ENCODE measurements around the gene WDR7. TPM values are rescaled to one million over a fixed set of nuclear protein-coding genes. Genes with fewer than 3 reads are reported as not detected.

Gene WDR7
- total and polyA plus RNA-seq, 2 experiments from 2014 or later = 5.9 to 19.0 TPM

DNA sequence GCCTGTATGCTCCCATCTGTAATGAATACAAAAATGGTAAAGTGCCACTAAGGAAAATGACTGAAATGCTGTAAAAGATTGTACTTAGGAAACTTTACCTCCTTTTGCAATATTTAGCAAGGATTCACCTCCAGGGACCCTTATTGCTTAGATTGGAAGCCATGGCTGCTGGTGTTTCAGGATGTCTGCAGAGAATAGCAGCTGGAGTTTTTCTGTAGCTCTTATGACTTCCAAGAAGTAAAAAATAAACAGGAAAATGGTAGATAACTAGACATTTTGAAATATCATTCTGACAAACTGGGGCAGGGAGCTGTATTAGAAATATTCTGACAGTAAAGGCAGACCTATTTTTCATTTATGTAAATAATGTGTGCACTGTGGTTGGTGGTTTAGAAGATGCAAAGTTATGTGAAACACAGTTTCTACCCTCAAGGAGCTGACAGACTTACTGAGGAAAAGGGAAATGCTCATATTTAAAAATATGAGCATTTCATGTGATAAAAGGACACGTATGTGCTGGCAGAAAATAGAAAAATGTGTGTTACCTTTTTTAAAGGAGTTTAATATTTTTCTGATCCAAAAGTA, 270.8 kb downstream of the WDR7 start:
- H3K27me3 ChIP-seq = no peaks in the 10 kb centered on the region

DNA sequence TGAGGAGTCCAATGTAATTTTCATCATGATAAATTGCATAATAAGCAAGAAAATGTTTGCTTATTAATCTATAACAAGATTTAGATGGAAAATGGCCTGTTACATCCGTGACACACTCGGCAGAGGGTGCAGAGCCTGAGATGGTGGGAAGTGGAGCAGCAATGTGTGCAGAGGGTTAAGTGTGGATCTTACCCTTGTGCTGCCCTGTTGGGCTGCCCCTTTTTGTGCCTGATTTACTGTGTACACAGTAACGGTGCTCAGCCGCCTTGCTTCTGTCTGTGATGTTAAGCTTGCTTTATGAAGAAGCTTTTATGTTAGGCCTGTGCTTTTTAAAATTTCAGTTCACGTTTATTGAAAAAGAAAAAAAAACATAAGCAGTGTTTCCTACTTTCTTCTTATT, 275.6 kb downstream of the WDR7 start:
- H3K79me2 ChIP-seq = no peaks in the 10 kb centered on the region

More for the DNA sequence above, 270.8 kb downstream of the WDR7 start:
- H3K79me2 ChIP-seq = no peaks in the 10 kb centered on the region
- 84% methylated on average over 1 of the region's 1 CpG for WGBS (ENCODE audit: low lambda C conversion rate, missing lambda C conversion rate)
- H4K20me1 ChIP-seq (ENCODE audit: insufficient read depth, poor library complexity, severe bottlenecking) = no peaks in the 10 kb centered on the region
- DNase-seq (ENCODE audit: low spot score) = no peak
- no peak overlapping the region for H3K4me2 ChIP-seq
- H3K27ac ChIP-seq = no peak overlapping the region
- no peaks in the 10 kb centered on the region for H3K9me2 ChIP-seq (replicated peaks; ENCODE audit: insufficient read depth)
- TF ChIP-seq EZH2phosphoT487 (IDR thresholded peaks at IDR 0.05; ENCODE audit: low read depth, severe bottlenecking, unreplicated experiment) = no peak
- H3K9me3 ChIP-seq (ENCODE audit: low read depth) = no peaks in the 10 kb centered on the region
- no peaks in the 10 kb centered on the region for H3K4me1 ChIP-seq (ENCODE audit: insufficient read depth)
- no peak overlapping the region for H3K4me3 ChIP-seq
- no peaks in the 10 kb centered on the region for H3K36me3 ChIP-seq (replicated peaks; ENCODE audit: insufficient read depth, low read depth)
- no peak overlapping the region for H2AFZ ChIP-seq

DNA sequence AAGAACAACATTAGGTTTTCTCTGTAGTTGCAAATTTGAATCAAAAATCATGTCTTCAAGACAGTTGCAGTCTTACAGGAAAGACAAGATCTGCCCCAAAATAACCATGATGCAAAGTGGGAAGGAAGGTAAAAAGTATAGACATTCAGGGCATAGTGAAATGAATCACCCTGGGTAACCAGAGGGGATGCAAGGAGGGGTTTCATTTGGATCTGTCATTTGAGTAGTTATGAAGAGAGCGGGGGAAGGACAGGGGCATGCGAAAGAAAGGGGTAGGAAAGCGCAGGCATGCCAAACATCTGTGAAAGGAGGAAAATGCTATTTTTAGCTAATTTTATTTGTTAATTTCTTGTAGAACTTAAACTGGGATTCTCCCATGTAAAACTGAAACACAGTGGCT, 276.6 kb downstream of the WDR7 start:
- no peak overlapping the region for H3K27ac ChIP-seq
- no peaks in the 10 kb centered on the region for H3K4me1 ChIP-seq (ENCODE audit: insufficient read depth)
- H3K9me3 ChIP-seq (ENCODE audit: low read depth) = no peaks in the 10 kb centered on the region
- H3K27me3 ChIP-seq = no peaks in the 10 kb centered on the region
- no peak for DNase-seq (ENCODE audit: low spot score)
- H3K9me2 ChIP-seq (replicated peaks; ENCODE audit: insufficient read depth) = no peaks in the 10 kb centered on the region
- TF ChIP-seq EZH2phosphoT487 (IDR thresholded peaks at IDR 0.05; ENCODE audit: low read depth, severe bottlenecking, unreplicated experiment) (no peak), EZH2 (IDR thresholded peaks at IDR 0.05; ENCODE audit: borderline replicate concordance) (no peak)
- TF ChIP-seq, protein P1, sequence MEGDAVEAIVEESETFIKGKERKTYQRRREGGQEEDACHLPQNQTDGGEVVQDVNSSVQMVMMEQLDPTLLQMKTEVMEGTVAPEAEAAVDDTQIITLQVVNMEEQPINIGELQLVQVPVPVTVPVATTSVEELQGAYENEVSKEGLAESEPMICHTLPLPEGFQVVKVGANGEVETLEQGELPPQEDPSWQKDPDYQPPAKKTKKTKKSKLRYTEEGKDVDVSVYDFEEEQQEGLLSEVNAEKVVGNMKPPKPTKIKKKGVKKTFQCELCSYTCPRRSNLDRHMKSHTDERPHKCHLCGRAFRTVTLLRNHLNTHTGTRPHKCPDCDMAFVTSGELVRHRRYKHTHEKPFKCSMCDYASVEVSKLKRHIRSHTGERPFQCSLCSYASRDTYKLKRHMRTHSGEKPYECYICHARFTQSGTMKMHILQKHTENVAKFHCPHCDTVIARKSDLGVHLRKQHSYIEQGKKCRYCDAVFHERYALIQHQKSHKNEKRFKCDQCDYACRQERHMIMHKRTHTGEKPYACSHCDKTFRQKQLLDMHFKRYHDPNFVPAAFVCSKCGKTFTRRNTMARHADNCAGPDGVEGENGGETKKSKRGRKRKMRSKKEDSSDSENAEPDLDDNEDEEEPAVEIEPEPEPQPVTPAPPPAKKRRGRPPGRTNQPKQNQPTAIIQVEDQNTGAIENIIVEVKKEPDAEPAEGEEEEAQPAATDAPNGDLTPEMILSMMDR (IDR thresholded peaks at IDR 0.05; ENCODE audit: poor library complexity) = no peak
- no peaks in the 10 kb centered on the region for H4K20me1 ChIP-seq (ENCODE audit: insufficient read depth, poor library complexity, severe bottlenecking)
- no peak overlapping the region for H3K4me2 ChIP-seq
- H2AFZ ChIP-seq = no peak overlapping the region
- 95% methylated on average over 3 of the region's 3 CpGs for WGBS (ENCODE audit: low lambda C conversion rate, missing lambda C conversion rate)
- no peaks in the 10 kb centered on the region for H3K79me2 ChIP-seq
- H3K4me3 ChIP-seq = no peak overlapping the region
- no peaks in the 10 kb centered on the region for H3K36me3 ChIP-seq (replicated peaks; ENCODE audit: insufficient read depth, low read depth)

More for the DNA sequence above, 275.6 kb downstream of the WDR7 start:
- no peaks in the 10 kb centered on the region for H3K9me2 ChIP-seq (replicated peaks; ENCODE audit: insufficient read depth)
- WGBS (ENCODE audit: low lambda C conversion rate, missing lambda C conversion rate) = 81% methylated on average over 5 of the region's 5 CpGs
- H3K27me3 ChIP-seq = no peaks in the 10 kb centered on the region
- no peaks in the 10 kb centered on the region for H3K9me3 ChIP-seq (ENCODE audit: low read depth)
- H3K4me1 ChIP-seq (ENCODE audit: insufficient read depth) = no peaks in the 10 kb centered on the region
- H3K36me3 ChIP-seq (replicated peaks; ENCODE audit: insufficient read depth, low read depth) = no peaks in the 10 kb centered on the region
- H3K27ac ChIP-seq = no peak overlapping the region
- DNase-seq (ENCODE audit: low spot score) = no peak
- H2AFZ ChIP-seq = no peak overlapping the region
- H4K20me1 ChIP-seq (ENCODE audit: insufficient read depth, poor library complexity, severe bottlenecking) = no peaks in the 10 kb centered on the region
- TF ChIP-seq EZH2 (IDR thresholded peaks at IDR 0.05; ENCODE audit: borderline replicate concordance) = no peak
- TF ChIP-seq, protein P1 (IDR thresholded peaks at IDR 0.05; ENCODE audit: poor library complexity) = no peak
- TF ChIP-seq EZH2phosphoT487 (IDR thresholded peaks at IDR 0.05; ENCODE audit: low read depth, severe bottlenecking, unreplicated experiment) = no peak
- H3K4me3 ChIP-seq = no peak overlapping the region
- H3K4me2 ChIP-seq = no peak overlapping the region

DNA sequence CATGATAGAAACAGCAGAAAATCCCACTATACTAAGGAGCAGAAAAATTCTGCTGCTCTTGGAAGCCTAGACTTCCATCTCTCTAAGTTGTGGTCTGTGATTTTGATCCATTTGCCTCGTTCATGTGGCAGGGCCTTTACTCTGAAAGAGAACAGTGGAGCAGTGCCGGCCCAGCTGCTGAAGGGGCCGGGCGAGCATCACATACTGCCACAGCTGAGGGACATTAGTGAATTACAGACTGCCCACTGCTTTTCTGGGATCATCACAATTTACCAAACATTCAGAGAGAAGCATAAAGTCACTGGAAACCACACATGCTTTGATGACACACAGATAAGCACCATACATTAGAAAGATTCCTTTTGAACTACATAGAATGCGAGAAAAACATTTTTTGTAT, 278.7 kb downstream of the WDR7 start:
- no peak for DNase-seq (ENCODE audit: low spot score)
- H3K4me1 ChIP-seq (ENCODE audit: insufficient read depth) = no peaks in the 10 kb centered on the region
- no peaks in the 10 kb centered on the region for H4K20me1 ChIP-seq (ENCODE audit: insufficient read depth, poor library complexity, severe bottlenecking)
- H3K4me2 ChIP-seq = no peak overlapping the region
- no peaks in the 10 kb centered on the region for H3K27me3 ChIP-seq
- H3K4me3 ChIP-seq = no peak overlapping the region
- no peak for TF ChIP-seq EZH2 (IDR thresholded peaks at IDR 0.05; ENCODE audit: borderline replicate concordance)
- TF ChIP-seq, protein P1 (IDR thresholded peaks at IDR 0.05; ENCODE audit: poor library complexity) = no peak
- TF ChIP-seq EZH2phosphoT487 (IDR thresholded peaks at IDR 0.05; ENCODE audit: low read depth, severe bottlenecking, unreplicated experiment) = no peak
- H3K9me3 ChIP-seq (ENCODE audit: low read depth) = no peaks in the 10 kb centered on the region
- no peaks in the 10 kb centered on the region for H3K9me2 ChIP-seq (replicated peaks; ENCODE audit: insufficient read depth)
- H3K79me2 ChIP-seq = no peaks in the 10 kb centered on the region
- H2AFZ ChIP-seq = no peak overlapping the region
- no peak overlapping the region for H3K27ac ChIP-seq
- 82% methylated on average over 5 of the region's 5 CpGs for WGBS (ENCODE audit: low lambda C conversion rate, missing lambda C conversion rate)
- no peaks in the 10 kb centered on the region for H3K36me3 ChIP-seq (replicated peaks; ENCODE audit: insufficient read depth, low read depth)
